CD4-positive, CD25-positive, alpha-beta regulatory T cell (primary cell): ENCODE data around the gene MXRA7. TPM values are rescaled to one million over a fixed set of nuclear protein-coding genes. Genes with fewer than 3 reads are reported as not detected.

Experiments used
- ATAC-seq, 2 donors: fragments of 150-1000 bp; cut with Tn5 transposase; one replicate each; pipeline ENCODE4 v1.10.0; 2021; ENCODE audit warnings: low read depth in 2 of 2, moderate number of reproducible peaks in 2 of 2, moderate library complexity in 1 of 2
- DNase-seq, 3 donors: peaks; one replicate each; pipeline versions ENCODE4 v3.0.0 to v3.0.0-alpha.2; 2012 to 2022; ENCODE audit warnings: mixed read lengths in 1 of 3
- H3K27ac ChIP-seq: one replicate; pipeline ENCODE4 v1.7.0; 2013; ENCODE audit warnings: mild to moderate bottlenecking, low read length; ENCODE audit not compliant: insufficient read depth, poor library complexity, severe bottlenecking
- H3K27me3 ChIP-seq: one replicate; pipeline ENCODE4 v1.7.0; 2013; ENCODE audit warnings: low read length; ENCODE audit not compliant: control insufficient read depth, insufficient read depth
- H3K36me3 ChIP-seq: one replicate; pipeline ENCODE4 v1.7.0; 2013; ENCODE audit warnings: mild to moderate bottlenecking, low read length, moderate library complexity; ENCODE audit not compliant: control insufficient read depth, insufficient read depth
- H3K4me1 ChIP-seq: 2 replicates; pipeline ENCODE4 v1.7.0; 2013; ENCODE audit warnings: mild to moderate bottlenecking, low read length; ENCODE audit not compliant: insufficient read depth, control insufficient read depth, poor library complexity, severe bottlenecking
- H3K4me3 ChIP-seq: one replicate; pipeline ENCODE4 v1.7.0; 2013; ENCODE audit warnings: low read depth, mild to moderate bottlenecking, low read length, moderate library complexity
- H3K9me3 ChIP-seq, 2 experiments: 1 replicate in 1 of 2; 2 replicates in 1 of 2; pipeline ENCODE4 v1.7.0; 2013; ENCODE audit warnings: low read length in 2 of 2, mild to moderate bottlenecking in 1 of 2, moderate library complexity in 1 of 2; ENCODE audit not compliant: control insufficient read depth in 2 of 2
- H3K27ac Mint-ChIP-seq, 3 donors: one replicate each; pipeline ENCODE4 v1.8.0; 2020 to 2022; ENCODE audit warnings: mild to moderate bottlenecking in 3 of 3, mixed read lengths in 3 of 3, moderate library complexity in 2 of 3
- H3K27me3 Mint-ChIP-seq: one replicate; pipeline ENCODE4 v1.8.0; 2022; ENCODE audit warnings: mild to moderate bottlenecking, mixed read lengths
- H3K36me3 Mint-ChIP-seq: one replicate; pipeline ENCODE4 v1.8.0; 2020; ENCODE audit warnings: mixed read lengths
- H3K4me1 Mint-ChIP-seq, 4 donors: one replicate each; pipeline ENCODE4 v1.8.0; 2020 to 2022; ENCODE audit warnings: mixed read lengths in 4 of 4, mild to moderate bottlenecking in 1 of 4
- H3K4me3 Mint-ChIP-seq, 4 donors: one replicate each; pipeline ENCODE4 v1.8.0; 2020 to 2022; ENCODE audit warnings: mild to moderate bottlenecking in 4 of 4, mixed read lengths in 4 of 4, moderate library complexity in 3 of 4
- H3K9me3 Mint-ChIP-seq, 7 donors: one replicate each; pipeline ENCODE4 v1.8.0; 2020 to 2022; ENCODE audit warnings: mixed read lengths in 7 of 7, mild to moderate bottlenecking in 3 of 7, moderate library complexity in 2 of 7
- polyA plus RNA-seq, 4 donors: library from polyadenylated mRNA; unstranded; fragments of 300-500 nt; fragmentation: Illumina TruSeq; gene quantifications; one replicate each; pipeline ENCODE4 v1.2.3, GENCODE V29; 2021
- total RNA-seq: library from RNA; stranded (reverse); gene quantifications from one replicate; pipeline ENCODE4 v1.2.3, GENCODE V29; 2022

MXRA7 gene
- total and polyA plus RNA-seq, 5 donors from 2014 or later: 2.2 to 8.8 (median 5.0) TPM

DNA sequence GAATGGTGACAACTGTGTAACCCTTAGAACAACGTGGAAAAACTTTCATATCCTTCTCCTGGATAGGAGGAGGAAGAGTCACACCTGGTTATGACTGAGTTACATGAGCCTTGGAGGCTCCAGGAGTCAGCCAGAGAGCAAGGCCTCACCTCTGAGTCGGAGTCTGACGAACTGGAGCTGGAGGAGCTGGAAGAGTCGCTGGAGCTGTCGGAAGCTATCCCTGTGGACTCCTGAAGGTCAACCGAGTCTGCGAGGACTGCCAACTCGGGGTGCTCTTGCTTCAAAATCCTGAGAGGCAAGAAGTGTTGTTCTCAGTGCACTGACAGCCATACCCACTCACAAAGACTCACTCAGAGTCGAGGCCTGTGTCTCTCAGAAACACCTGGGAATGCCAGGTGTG is 9.4 kb upstream of the MXRA7 start:
- peak overlapping the region in 1 of 4 donors; percentile 3 for H3K4me3 Mint-ChIP-seq
- peaks cover 12% of the 10 kb centered on the region for H3K4me1 ChIP-seq
- H3K9me3 Mint-ChIP-seq: peaks cover 0 to 4% (median 0%) of the 10 kb centered on the region in 7 donors

DNA sequence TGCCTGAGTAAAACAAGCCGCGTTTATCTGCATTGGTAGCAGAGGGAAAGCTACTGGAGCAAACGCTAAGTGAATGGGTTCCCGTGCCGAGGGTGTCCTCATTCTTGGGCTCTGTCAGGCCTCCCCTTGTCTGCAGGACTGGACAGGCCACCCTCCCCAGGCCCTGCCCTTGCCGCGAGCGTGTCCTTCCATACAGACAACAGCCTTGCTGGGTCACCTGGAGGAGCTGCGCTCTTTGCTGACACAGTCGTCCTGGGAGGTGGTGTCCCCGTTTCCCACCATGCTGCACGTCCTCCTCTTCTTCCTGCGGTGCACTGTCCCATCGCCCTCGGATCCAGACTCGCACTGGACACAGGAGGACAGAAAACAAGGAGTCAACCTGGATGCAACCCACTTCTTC is 7.8 kb upstream of the MXRA7 start:
- Histone ChIP-seq H3K27ac (no peak overlapping the region), H3K36me3 (peaks cover 79% of the 10 kb centered on the region), H3K9me3 (no peaks in the 10 kb centered on the region), H3K4me1 (peaks cover 12% of the 10 kb centered on the region), H3K4me3 (no peak overlapping the region), H3K27me3 (no peaks in the 10 kb centered on the region)
- no peaks in the 10 kb centered on the region for H3K9me3 Mint-ChIP-seq
- H3K36me3 Mint-ChIP-seq: peaks cover 61% of the 10 kb centered on the region
- DNase-seq: no peak
- ATAC-seq: no peak
- H3K4me1 Mint-ChIP-seq: peaks cover 5 to 47% (median 31%) of the 10 kb centered on the region in 4 donors
- no peak overlapping the region for H3K4me3 Mint-ChIP-seq
- no peaks in the 10 kb centered on the region for H3K27me3 Mint-ChIP-seq
- peak overlapping the region in 2 of 3 donors; percentile 14 to 46 for H3K27ac Mint-ChIP-seq

More for the DNA sequence above, 9.4 kb upstream of the MXRA7 start:
- H3K36me3 Mint-ChIP-seq: peaks cover 53% of the 10 kb centered on the region
- ATAC-seq: no peak
- H3K27me3 Mint-ChIP-seq: no peaks in the 10 kb centered on the region
- Histone ChIP-seq H3K27ac (no peak overlapping the region), H3K36me3 (peaks cover 81% of the 10 kb centered on the region), H3K4me3 (no peak overlapping the region), H3K27me3 (no peaks in the 10 kb centered on the region), H3K9me3 (no peaks in the 10 kb centered on the region)
- peaks cover 0 to 58% (median 33%) of the 10 kb centered on the region in 4 donors for H3K4me1 Mint-ChIP-seq
- no peak overlapping the region for H3K27ac Mint-ChIP-seq
- no peak for DNase-seq

GRCh38 chr17:76716839-76717215 is 6.1 kb upstream of the MXRA7 start:
- no peaks in the 10 kb centered on the region for H3K9me3 ChIP-seq
- H3K4me3 Mint-ChIP-seq: peak overlapping the region in 1 of 4 donors; percentile 30
- no peaks in the 10 kb centered on the region for H3K27me3 ChIP-seq
- H3K9me3 Mint-ChIP-seq: no peaks in the 10 kb centered on the region
- DNase-seq (no peak), ATAC-seq (no peak)
- peaks cover 12% of the 10 kb centered on the region for H3K4me1 ChIP-seq
- no peak overlapping the region for H3K27ac Mint-ChIP-seq
- no peak overlapping the region for H3K4me3 ChIP-seq
- peaks cover 5 to 39% (median 29%) of the 10 kb centered on the region in 4 donors for H3K4me1 Mint-ChIP-seq
- peaks cover 70% of the 10 kb centered on the region for H3K36me3 ChIP-seq
- peak overlapping the region; percentile 2 for H3K27ac ChIP-seq
- peaks cover 59% of the 10 kb centered on the region for H3K36me3 Mint-ChIP-seq
- H3K27me3 Mint-ChIP-seq: no peaks in the 10 kb centered on the region

- H3K27ac ChIP-seq: peak overlapping the region; percentile 2
- Mint-ChIP-seq H3K4me1 (peaks cover 5 to 39% (median 28%) of the 10 kb centered on the region in 4 donors), H3K4me3 (peak overlapping the region in 2 of 4 donors; percentile 48 to 56), H3K9me3 (no peaks in the 10 kb centered on the region), H3K36me3 (peaks cover 54% of the 10 kb centered on the region), H3K27ac (peak overlapping the region in 2 of 3 donors; percentile 41 to 70), H3K27me3 (no peaks in the 10 kb centered on the region)
- peak in 2 of 3 donors; percentile 27 to 62 for DNase-seq
- H3K4me3 ChIP-seq: no peak overlapping the region
- no peaks in the 10 kb centered on the region for H3K9me3 ChIP-seq
- ATAC-seq: peak in 1 of 2 donors; percentile 41
- H3K36me3 ChIP-seq: peaks cover 65% of the 10 kb centered on the region
- peaks cover 12% of the 10 kb centered on the region for H3K4me1 ChIP-seq
- no peaks in the 10 kb centered on the region for H3K27me3 ChIP-seq
Measured at GRCh38 chr17:76716146-76716838, 5.5 kb upstream of the MXRA7 start.

- peak overlapping the region in 1 of 3 donors; percentile 81 for H3K27ac Mint-ChIP-seq
- no peaks in the 10 kb centered on the region for H3K27me3 Mint-ChIP-seq
- peaks cover 12% of the 10 kb centered on the region for H3K4me1 ChIP-seq
- H3K36me3 Mint-ChIP-seq: peaks cover 47% of the 10 kb centered on the region
- ATAC-seq (no peak), DNase-seq (no peak)
- peaks cover 5 to 37% (median 26%) of the 10 kb centered on the region in 4 donors for H3K4me1 Mint-ChIP-seq
- H3K27ac ChIP-seq: no peak overlapping the region
- no peaks in the 10 kb centered on the region for H3K9me3 Mint-ChIP-seq
- H3K27me3 ChIP-seq: no peaks in the 10 kb centered on the region
- peaks cover 56% of the 10 kb centered on the region for H3K36me3 ChIP-seq
- H3K9me3 ChIP-seq: no peaks in the 10 kb centered on the region
- H3K4me3 Mint-ChIP-seq: peak overlapping the region in 1 of 4 donors; percentile 56
- H3K4me3 ChIP-seq: no peak overlapping the region
Measured at GRCh38 chr17:76715496-76715830, 4.7 kb upstream of the MXRA7 start.

DNA sequence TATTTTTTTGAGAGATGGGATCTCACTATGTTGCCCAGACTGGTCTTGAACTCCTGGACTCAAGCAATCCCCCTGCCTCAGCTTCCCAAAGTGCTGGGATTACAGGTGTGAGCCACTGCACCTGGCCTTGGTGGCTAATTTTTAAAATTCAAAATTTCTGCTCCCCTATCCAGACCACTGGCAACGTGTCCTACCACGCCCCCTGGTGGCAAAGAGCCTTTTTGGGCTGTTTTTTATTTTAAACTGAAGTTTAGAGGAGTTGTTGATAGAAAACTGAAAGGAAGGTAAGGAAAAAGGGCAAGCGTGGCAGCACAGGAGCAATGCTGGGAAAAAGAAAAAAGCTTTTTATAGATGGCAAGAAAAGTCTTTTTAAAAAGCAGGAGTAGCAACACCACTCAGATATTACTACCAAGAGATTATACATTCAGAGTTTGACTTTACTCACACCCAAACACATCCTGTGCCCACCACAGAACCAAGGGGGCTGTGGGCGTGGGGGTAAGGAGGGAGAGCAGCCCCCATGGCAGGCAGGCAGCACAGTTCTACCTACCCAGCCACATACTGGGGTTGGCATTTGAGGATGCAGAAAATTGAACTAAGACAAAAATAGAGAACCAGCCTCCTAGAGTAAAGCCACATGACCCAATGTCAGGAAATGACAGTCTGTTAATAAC is 4.2 kb upstream of the MXRA7 start:
- H3K27ac ChIP-seq: no peak overlapping the region
- DNase-seq (peak; percentile 67 to 71 (median 70)), ATAC-seq (peak; percentile 25)
- H3K9me3 ChIP-seq: no peaks in the 10 kb centered on the region
- H3K36me3 ChIP-seq: peaks cover 52% of the 10 kb centered on the region
- H3K4me1 ChIP-seq: peaks cover 17% of the 10 kb centered on the region
- Mint-ChIP-seq H3K4me1 (peaks cover 5 to 37% (median 26%) of the 10 kb centered on the region in 4 donors), H3K36me3 (peaks cover 44% of the 10 kb centered on the region), H3K4me3 (peak overlapping the region in 1 of 4 donors; percentile 47), H3K27ac (peak overlapping the region in 2 of 3 donors; percentile 81 to 87), H3K27me3 (no peaks in the 10 kb centered on the region), H3K9me3 (no peaks in the 10 kb centered on the region)
- H3K4me3 ChIP-seq: no peak overlapping the region
- no peaks in the 10 kb centered on the region for H3K27me3 ChIP-seq

- Mint-ChIP-seq H3K9me3 (no peaks in the 10 kb centered on the region), H3K4me1 (peaks cover 5 to 41% (median 26%) of the 10 kb centered on the region in 4 donors), H3K27me3 (no peaks in the 10 kb centered on the region), H3K36me3 (peaks cover 38% of the 10 kb centered on the region), H3K27ac (peak overlapping the region in 1 of 3 donors; percentile 60), H3K4me3 (peak overlapping the region in 1 of 4 donors; percentile 47)
- ATAC-seq (no peak), DNase-seq (no peak)
- no peaks in the 10 kb centered on the region for H3K27me3 ChIP-seq
- no peaks in the 10 kb centered on the region for H3K9me3 ChIP-seq
- peaks cover 47% of the 10 kb centered on the region for H3K36me3 ChIP-seq
- no peak overlapping the region for H3K27ac ChIP-seq
- H3K4me1 ChIP-seq: peaks cover 18% of the 10 kb centered on the region
- H3K4me3 ChIP-seq: no peak overlapping the region
Measured at GRCh38 chr17:76714336-76714735, 3.6 kb upstream of the MXRA7 start.
